Activated effector memory CD4-positive, alpha-beta T cell treated with anti-CD3 and anti-CD28 coated beads, Interleukin-2, amount 50 U/mL, for 16 hours (primary cell): ENCODE measurements around the gene SPA17.

ENCODE experiments used
- DNase-seq: peaks from one replicate; pipeline ENCODE4 v3.0.0-alpha.2; 2020

The SPA17 gene

GRCh38 chr11:124727474-124727873 is 53.8 kb downstream of the SPA17 start:
- DNase-seq, result no peak

- DNase-seq, result no peak
Observed at GRCh38 chr11:124728134-124728533, 54.4 kb downstream of the SPA17 start.

DNA sequence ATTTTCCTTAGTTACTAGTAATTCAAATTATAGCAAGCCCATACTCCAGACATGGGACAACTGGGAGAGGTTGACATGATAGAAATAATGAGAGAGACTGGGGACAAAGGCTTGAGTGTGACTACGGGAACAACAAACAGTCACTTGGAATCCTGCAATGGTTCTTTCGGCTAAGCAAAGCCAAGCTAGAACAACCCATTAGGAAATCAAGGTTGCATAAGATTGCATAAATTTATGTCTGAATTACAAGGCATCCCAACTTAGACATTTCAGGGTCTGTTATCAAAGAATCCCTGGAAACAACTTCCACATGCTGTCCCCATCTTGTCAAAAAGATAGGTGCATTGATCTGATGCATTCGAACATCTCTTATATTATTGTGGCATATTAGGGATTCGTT is 55.9 kb downstream of the SPA17 start:
- no peak for DNase-seq

GRCh38 chr11:124732230-124732629 is 58.5 kb downstream of the SPA17 start:
- no peak for DNase-seq

GRCh38 chr11:124736736-124737135 is 63.0 kb downstream of the SPA17 start:
- no peak for DNase-seq

DNA sequence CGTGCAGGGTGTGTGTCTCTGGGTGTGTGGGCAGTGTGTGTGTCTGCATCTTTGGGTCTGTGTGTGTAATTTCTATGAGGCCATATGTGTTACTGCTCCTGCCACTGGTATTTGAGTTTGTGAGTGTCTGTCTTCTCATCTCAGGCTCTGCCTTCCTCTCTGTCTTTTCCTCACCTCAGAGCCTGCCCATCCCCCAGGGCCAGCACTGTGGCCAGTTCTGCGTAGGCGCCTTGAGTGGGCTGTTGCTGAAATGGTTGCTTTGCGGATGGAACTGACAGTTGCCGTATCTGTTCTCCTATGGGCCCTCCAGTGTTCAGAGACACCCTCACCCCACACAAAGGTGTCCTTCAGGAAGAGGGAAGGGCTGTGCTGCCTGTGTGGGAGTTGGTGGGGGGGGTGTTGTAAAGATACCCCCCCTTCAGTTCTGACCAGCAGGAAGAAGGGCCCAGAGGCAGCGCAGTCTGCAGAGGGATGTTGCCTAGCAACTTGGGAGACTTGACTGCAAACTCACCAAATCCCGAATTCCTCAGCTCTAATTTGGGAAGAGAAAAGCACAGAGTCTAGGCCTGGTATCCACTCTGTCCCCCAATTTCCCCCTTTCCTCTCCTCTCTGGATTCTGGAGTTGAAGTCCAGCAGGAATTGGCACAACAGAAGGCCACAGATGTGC is 64.1 kb downstream of the SPA17 start:
- DNase-seq, result no peak

DNA sequence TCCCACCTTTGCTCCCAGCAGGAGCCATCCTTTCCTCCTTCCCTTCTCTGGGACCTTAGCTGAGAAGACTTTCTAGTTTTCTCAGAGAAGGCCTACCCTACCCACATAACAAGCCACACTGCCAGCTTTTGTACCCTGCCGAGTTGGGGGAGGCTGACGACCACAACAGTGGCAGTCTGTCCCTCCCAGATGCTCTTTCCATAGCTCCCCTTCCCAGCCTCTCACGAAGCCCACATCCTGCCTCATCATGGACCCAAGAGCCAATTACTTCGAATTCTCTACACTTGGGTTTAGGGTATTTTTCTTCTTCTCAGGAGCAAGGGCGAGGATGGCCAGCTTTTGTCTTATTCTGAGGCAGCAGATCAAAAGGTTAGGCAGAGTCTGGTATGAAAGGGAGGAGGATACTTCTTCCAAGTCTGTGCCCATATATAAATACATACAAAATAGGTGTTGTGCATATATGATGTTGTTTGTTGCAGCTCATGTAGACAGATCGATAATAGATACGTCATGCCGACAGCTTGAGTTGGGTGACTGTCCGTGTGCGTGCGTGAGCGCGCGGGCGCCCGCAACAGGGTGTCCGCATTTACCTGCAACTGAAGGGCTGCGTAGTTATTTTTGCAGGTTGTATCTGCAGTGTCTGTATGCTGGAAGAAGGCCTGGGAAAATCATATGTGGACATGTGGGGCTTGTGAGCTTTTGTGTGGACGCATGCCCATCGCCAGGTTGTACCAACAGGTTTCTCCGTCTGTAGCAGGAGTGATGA is 65.2 kb downstream of the SPA17 start:
- no peak for DNase-seq

- DNase-seq, result peak; percentile 93
Observed at GRCh38 chr11:124739479-124740276, 66.0 kb downstream of the SPA17 start, which contains the start of gene NRGN. Gene NRGN, plus strand, starts transcription at chr11:124739942. Its CDS starts 143 bp downstream, at chr11:124740085.

DNA sequence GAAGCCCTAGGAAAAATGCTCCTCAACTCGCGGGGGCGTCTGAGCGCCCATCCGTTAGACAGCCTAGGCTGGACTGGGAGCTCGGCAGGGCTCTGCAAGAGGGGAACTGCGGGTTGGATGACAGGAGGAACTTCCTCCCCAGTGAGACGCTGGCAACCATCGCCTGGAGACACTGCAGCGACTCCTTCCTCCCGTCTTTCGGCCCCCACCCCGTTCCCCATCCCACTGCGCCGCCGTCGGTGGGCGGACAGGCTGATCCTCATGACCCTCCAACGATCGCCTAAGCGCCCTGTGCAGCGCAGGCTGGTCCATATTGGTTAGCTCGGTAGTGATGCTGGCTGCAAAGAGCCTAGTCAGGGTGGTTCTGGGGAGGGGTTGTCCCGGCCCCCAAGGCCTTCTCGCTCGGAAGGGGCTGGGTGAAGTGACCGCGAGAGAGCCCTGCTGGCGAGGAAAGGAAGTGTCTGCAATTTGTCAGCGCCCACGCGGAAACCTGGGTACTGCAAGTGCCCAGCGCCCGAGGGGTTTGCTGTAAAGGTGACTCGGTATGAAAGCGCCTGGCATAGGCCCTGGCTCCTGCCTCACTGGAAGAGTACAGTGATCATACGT is 66.7 kb downstream of the SPA17 start:
- peak; percentile 83 for DNase-seq

- no peak for DNase-seq
Observed at GRCh38 chr11:124742555-124742954, 68.9 kb downstream of the SPA17 start.

- DNase-seq, result no peak
Observed at GRCh38 chr11:124743050-124743449, 69.3 kb downstream of the SPA17 start.

GRCh38 chr11:124745270-124745834 is 71.6 kb downstream of the SPA17 start:
- no peak for DNase-seq

DNA sequence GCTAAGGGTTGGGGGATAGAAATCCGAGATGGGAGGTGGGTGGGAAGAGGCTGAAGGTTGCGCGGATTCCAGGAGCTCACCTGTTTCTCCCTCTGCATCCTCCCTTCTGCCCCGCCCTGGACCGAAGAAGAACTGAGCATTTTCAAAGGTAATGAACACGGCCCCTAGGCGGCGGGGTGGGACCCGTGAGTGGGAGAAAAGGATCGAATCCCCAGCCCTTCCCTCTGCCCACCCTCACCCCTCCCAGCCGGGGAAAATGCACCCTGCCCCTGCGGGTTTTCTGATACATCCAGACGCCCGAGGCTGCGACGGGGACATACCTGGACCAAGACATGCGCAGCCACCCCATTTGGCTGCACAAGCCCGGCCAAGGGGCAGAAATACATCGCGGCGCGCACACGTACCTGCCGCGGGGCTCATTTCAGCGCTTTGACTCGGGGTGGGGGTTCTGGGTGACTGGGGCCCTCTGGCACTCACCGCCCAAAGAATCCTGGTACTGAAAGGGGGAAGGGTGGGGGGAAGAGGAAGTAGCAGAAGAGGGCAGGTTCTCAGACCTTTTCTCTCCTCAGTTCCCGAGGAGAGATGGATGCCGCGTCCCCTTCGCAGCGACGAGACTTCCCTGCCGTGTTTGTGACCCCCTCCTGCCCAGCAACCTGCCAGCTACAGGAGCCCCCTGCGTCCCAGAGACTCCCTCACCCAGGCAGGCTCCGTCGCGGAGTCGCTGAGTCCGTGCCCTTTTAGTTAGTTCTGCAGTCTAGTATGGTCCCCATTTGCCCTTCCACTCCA is 72.3 kb downstream of the SPA17 start:
- peak; percentile 72 for DNase-seq

DNA sequence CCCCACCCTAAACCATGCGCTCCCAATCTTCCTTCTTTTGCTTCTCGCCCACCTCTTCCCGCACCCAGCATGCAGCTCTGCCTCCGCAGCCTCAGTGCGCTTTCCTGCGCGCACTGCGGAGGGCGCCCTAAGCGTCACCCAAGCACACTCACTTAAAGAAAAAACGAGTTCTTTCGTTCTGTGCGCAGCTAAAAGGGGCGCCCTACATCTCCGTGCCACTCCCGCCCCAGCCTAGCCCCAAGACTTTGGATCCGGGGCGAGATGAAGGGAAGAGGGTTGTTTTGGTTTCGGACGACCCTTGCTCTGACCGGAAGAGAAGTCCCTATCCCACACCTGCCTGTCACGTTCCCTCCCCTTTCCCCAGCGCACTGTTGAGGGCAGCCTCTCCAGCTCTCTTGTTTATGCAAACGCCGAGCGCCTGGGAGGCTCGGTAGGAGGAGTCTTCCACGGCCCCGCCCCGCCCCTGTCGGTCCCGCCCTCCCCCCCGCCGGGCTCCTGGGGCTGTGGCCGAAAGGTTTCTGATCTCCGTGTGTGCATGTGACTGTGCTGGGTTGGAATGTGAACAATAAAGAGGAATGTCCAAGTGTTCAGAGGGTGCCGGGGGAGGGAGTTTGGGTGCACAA is 73.0 kb downstream of the SPA17 start:
- peak; percentile 90 for DNase-seq
